ENCODE results near the gene HHAT. TPM values are rescaled to one million over a fixed set of nuclear protein-coding genes. Genes with fewer than 3 reads are reported as not detected.

The HHAT gene
- total RNA-seq, 2 experiments from 2014 or later, result 0.99 to 1.4 TPM

DNA sequence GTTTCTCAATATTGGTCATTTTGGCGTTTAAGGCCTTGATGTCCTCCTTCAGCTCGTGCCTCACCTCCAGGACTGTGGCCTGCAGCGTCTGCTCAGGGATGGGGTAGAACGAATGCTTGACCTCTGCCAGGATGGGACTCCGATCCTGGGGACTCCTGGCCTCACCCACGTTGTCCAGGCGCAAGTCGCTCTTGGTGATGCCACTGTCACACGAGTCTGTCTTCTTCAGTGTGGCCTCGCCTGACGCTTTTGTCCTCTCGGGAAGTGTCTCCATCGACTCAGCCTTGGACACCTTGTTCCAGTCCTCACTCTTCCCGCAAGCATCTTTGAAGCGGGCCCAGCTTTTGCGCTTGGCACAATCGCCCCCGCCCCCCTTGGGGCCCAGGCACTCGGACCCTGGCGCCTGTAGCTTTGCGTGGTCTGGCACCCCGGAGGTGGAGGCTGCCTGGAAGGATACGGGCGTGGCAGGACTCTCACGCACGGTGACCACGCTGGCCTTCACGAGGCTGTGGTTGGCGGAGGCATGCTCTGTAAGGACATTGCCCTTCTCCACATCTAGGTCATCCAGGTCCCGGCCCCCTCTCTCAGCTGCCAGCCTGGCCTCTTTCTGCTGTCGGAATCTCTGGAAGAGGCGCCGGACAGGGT lies 354.8 kb downstream of the HHAT start:
- no peaks in the 10 kb centered on the region for H3K9me3 Mint-ChIP-seq
- ChIA-PET CTCF (no interaction called here), POLR2A (no interaction called here)
- no peak for ATAC-seq
- no peaks in the 10 kb centered on the region for H3K36me3 Mint-ChIP-seq (ENCODE audit: low read depth)
- no peaks in the 10 kb centered on the region for H3K27me3 Mint-ChIP-seq
- TF ChIP-seq CTCF (IDR thresholded peaks at IDR 0.05), result no peak
- H3K4me1 Mint-ChIP-seq (ENCODE audit: low read depth), result peaks cover 13% of the 10 kb centered on the region
- H3K27ac Mint-ChIP-seq, result no peak overlapping the region
- no peak for DNase-seq
- intact Hi-C loops (cut with micrococcal nuclease), result no loop called here
- H3K4me3 Mint-ChIP-seq, result no peak overlapping the region

DNA sequence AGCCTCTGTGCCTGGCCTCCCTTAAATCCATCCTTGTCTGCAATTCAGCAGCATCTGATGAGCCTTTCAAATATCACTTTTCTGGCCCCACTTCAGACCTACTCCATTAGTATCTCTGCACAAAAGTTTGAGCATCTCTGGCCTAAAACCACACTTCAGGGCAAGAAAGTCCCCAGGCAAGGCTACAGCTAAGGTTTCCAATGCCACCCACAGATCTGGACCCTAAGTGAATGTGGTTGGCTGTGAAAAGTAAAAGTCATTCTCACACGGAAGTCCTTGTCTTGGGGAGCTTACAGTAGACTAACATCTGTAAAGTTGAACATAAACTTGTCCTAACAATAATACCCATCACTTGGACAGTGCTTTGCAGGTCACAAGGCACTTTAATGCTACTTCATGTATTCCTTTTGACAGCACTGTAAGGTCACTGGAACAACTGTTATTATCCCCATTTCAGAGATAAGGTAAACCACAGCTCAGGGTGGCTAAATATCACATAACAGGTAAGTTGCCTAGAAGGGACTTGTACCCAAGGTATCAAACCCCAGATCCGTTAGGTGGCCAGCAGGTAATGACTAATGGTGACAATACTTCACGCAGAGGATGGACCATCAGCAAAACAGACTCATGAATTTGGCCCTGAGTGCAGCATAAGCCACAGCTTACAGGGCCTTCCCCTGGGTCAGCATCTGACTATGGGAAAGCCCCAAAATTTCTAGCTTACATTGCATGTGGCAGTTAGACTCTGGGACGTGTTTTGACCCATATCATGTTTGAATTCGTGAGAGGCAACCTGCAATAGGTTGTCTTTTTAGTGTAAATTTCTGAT lies 356.0 kb downstream of the HHAT start:
- intact Hi-C loops (cut with micrococcal nuclease), result no loop called here
- ChIA-PET POLR2A (interaction anchor here (1.0 kb wide), 1 partner anchor 12 kb away, joined by 3 read pairs; no protein-coding TSS in a partner anchor), CTCF (interaction anchor here (1.0 kb wide), 1 partner anchor 29 kb away, joined by 3 read pairs; no protein-coding TSS in a partner anchor)
- H3K4me3 Mint-ChIP-seq, result no peak overlapping the region
- ATAC-seq (peak; percentile 76), DNase-seq (peak; percentile 18)
- TF ChIP-seq CTCF (IDR thresholded peaks at IDR 0.05), result no peak
- H3K27ac Mint-ChIP-seq, result no peak overlapping the region
- H3K9me3 Mint-ChIP-seq, result no peaks in the 10 kb centered on the region
- no peaks in the 10 kb centered on the region for H3K27me3 Mint-ChIP-seq
- peaks cover 14% of the 10 kb centered on the region for H3K4me1 Mint-ChIP-seq (ENCODE audit: low read depth)
- H3K36me3 Mint-ChIP-seq (ENCODE audit: low read depth), result no peaks in the 10 kb centered on the region

DNA sequence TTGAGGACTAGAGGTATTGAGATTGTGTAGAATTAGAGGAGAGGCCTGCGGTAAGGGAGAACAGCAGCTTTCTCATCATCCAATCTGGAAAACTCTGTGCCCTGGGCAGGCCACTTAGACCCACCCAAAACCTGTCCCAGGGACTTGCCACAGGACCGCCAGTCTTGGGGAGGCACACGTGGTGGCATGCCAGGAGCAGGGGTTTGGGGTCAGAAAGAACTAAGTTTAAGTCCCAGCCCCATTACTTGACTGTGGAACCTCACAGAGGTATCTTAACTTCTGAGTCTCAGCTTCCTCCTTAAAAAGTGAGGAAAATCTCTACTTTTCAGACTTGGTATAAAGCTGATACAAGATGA lies 356.6 kb downstream of the HHAT start:
- POLR2A ChIA-PET, result interaction anchor here (1.0 kb wide), 1 partner anchor 12 kb away, joined by 3 read pairs; no protein-coding TSS in a partner anchor
- TF ChIP-seq CTCF (IDR thresholded peaks at IDR 0.05), result no peak
- Mint-ChIP-seq H3K4me1 (ENCODE audit: low read depth) (peaks cover 14% of the 10 kb centered on the region), H3K27ac (no peak overlapping the region), H3K27me3 (no peaks in the 10 kb centered on the region), H3K36me3 (ENCODE audit: low read depth) (no peaks in the 10 kb centered on the region), H3K4me3 (no peak overlapping the region), H3K9me3 (no peaks in the 10 kb centered on the region)
- CTCF ChIA-PET, result interaction anchor here (1.0 kb wide), 1 partner anchor 30 kb away, joined by 3 read pairs; no protein-coding TSS in a partner anchor
- intact Hi-C loops (cut with micrococcal nuclease), result no loop called here
- DNase-seq (no peak), ATAC-seq (no peak)

DNA sequence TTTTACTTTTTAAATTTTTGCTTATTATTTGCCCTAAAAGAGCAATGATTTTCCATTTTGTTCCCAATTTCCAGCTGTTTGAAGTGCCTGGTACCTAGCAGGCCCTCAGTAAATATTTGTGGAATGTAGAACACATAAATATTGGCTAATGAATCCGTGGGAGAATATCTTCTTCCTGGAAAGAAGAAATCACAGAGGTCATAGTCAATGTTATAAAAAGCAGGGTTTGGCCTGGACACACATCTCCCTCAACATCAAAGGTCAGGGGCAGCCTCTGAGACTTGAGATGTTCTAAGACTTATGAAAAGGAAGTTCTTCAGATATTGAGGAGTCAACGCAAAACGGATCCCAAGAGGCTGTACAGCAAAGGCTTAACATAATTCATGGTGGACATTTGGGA lies 358.1 kb downstream of the HHAT start:
- Mint-ChIP-seq H3K36me3 (ENCODE audit: low read depth) (no peaks in the 10 kb centered on the region), H3K4me3 (no peak overlapping the region), H3K27me3 (no peaks in the 10 kb centered on the region), H3K9me3 (no peaks in the 10 kb centered on the region), H3K27ac (no peak overlapping the region), H3K4me1 (ENCODE audit: low read depth) (peaks cover 14% of the 10 kb centered on the region)
- ChIA-PET CTCF (no interaction called here), POLR2A (no interaction called here)
- ATAC-seq (no peak), DNase-seq (no peak)
- intact Hi-C loops (cut with micrococcal nuclease), result no loop called here
- TF ChIP-seq CTCF (IDR thresholded peaks at IDR 0.05), result no peak
